Stimulated activated naive CD4-positive, alpha-beta T cell treated with Interleukin-2 at 50 U/mL for 16 hours (primary cell): ENCODE data around the gene IFITM2.

ENCODE experiments used
- DNase-seq: peaks from one replicate; lab custom pipeline; 2025; lab: John Stamatoyannopoulos, UW

IFITM2 gene

GRCh38 chr11:307766-308708 lies at the start of gene IFITM2:
Gene IFITM2 (plus strand): TSS chr11:307816. CDS start chr11:308193, 377 bp downstream.
- peak; percentile 18 for DNase-seq

GRCh38 chr11:259413-259812 lies 48.2 kb upstream of the IFITM2 start:
- DNase-seq = no peak

GRCh38 chr11:261624-262023 lies 46.0 kb upstream of the IFITM2 start:
- DNase-seq = no peak

- peak; percentile 57 for DNase-seq
Measured at GRCh38 chr11:266676-267439, 40.8 kb upstream of the IFITM2 start.

- DNase-seq = peak; percentile 57
Measured at GRCh38 chr11:267491-267994, 40.1 kb upstream of the IFITM2 start.

- DNase-seq = peak; percentile 36
Measured at GRCh38 chr11:268716-269145, 38.9 kb upstream of the IFITM2 start.

GRCh38 chr11:269146-269890 lies 38.3 kb upstream of the IFITM2 start:
- peak; percentile 65 for DNase-seq

GRCh38 chr11:270451-271318 lies 36.9 kb upstream of the IFITM2 start:
- no peak for DNase-seq

GRCh38 chr11:271319-271715 lies 36.3 kb upstream of the IFITM2 start:
- DNase-seq = no peak

- DNase-seq = no peak
Measured at GRCh38 chr11:272195-272930, 35.3 kb upstream of the IFITM2 start.

- DNase-seq = no peak
Measured at GRCh38 chr11:272931-273198, 34.8 kb upstream of the IFITM2 start.

- DNase-seq = no peak
Measured at GRCh38 chr11:276219-276618, 31.4 kb upstream of the IFITM2 start.

GRCh38 chr11:278001-278951 lies 29.3 kb upstream of the IFITM2 start, which contains the start of gene NLRP6:
Gene NLRP6 (plus strand): TSS chr11:278407. CDS start chr11:278570, 163 bp downstream.
- DNase-seq = no peak

- no peak for DNase-seq
Measured at GRCh38 chr11:279040-279965, 28.3 kb upstream of the IFITM2 start.

GRCh38 chr11:279966-280705 lies 27.5 kb upstream of the IFITM2 start:
- peak; percentile 10 for DNase-seq

GRCh38 chr11:280706-281485 lies 26.7 kb upstream of the IFITM2 start:
- DNase-seq = peak; percentile 21
